ENCODE results near the gene SSBP3.
A peak's percentile ranks its signal among the peaks of the same experiment; 100 is the strongest.

SSBP3 gene

GRCh38 chr1:54409156-54410142 is 3.3 kb upstream of the SSBP3 start:
- no peak for DNase-seq

- DNase-seq = no peak
Measured at GRCh38 chr1:54408147-54409066, 2.2 kb upstream of the SSBP3 start.

DNA sequence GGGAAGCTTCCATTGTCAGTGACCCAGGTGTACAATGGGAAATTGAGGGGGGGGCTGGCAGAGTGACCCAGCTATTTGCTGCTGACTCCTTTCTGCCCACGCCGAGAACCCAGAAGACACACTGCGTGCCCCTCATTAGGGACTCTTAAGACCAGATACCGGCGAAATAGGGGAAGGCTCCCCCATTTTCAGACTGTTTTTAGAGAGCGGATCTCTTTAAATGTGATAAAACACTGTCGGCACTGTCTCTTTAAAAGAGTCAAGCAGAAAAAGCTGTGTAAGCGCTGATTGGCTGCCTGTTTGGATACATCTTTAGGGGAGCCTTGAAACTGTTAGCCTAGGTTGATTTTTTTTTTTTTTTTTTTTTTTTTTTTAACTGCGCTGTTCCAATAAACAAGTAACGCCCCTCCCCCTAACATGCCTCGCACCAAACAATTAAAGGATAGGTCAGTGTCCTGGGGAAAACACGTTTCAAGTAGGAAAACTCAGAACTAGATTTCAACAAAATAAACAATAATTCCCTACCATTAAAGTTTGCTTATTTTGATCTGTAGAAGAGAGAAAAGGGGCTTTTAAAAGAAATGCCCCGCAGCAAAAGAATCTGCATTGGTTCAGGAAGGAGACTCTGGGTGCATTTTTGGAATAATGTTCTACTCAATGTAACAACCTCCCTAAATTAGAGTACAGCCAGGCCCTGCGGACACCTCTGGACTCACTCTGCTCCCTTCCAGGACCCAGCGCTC is 1.4 kb upstream of the SSBP3 start:
- peak; percentile 46 for DNase-seq

GRCh38 chr1:54407154-54407403 is 885 bp upstream of the SSBP3 start:
- no peak for DNase-seq

DNA sequence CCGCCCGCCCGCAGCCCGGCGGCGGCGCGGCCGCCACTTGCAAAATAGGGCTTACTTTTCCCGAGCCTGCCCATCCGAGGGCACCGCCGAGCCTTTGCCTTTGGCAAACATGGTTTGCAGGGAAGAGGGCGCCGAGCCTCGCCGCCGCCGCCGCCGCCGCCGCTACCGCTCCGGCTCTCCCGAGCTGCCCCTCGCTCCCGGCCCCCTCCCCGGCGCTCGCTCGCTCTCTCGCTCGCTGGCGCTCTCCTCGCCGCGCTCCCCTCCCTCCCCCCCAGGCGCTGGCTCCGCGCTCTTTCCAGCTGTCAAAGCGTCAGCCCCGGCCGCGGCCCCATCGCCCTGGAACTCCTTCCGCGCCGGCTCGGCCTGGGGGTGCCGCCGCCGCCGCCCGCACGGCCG is 298 bp downstream of the SSBP3 start:
- DNase-seq = no peak

DNA sequence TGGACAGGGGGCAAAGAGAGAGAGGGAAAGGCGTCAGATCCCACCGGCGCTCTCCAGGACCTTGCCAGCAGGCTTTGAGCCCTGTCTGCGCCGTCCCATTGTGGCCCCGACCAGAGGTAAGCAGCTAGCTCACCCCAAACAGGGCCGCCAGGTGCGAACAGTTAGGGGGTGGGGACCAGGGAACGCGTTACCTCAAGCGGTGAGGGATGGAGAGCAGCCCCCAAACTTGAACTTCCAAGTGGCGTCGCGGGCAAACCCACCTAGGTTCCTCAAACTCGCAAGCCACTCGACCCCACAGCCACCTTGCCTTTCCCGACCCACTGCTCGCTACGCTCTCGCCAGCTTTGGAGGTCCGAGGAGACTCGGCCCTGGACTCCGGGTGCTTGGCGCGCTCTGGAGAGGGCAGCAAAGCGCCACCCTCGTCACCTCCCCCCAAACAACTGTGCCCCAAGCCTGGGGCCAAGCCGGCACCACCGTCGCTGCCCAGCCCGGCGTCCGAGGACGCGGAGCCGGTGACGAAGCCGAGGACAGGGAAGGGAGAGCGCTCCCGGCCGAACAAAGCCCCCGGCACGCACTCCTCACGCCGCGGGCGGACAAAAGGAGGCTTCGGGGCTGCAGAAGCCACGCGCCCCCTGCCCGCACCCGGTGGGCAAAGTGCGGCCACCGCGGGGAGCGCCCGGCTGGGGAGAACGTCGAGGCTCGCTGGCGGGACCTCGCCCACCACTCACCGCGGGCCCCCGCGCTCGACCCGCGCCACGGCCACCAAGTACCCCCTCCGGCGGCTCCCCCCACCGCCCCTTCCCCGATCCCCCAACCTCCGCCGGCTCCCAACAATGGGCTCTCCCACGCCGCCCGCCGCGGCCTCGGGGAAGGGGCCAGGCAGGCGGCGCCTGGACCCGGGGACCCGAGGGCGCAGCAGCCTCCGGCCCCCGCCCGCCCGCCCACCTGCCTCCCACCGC is 976 bp downstream of the SSBP3 start:
- DNase-seq = no peak

GRCh38 chr1:54404263-54404662 is 1.9 kb downstream of the SSBP3 start:
- DNase-seq = no peak

DNA sequence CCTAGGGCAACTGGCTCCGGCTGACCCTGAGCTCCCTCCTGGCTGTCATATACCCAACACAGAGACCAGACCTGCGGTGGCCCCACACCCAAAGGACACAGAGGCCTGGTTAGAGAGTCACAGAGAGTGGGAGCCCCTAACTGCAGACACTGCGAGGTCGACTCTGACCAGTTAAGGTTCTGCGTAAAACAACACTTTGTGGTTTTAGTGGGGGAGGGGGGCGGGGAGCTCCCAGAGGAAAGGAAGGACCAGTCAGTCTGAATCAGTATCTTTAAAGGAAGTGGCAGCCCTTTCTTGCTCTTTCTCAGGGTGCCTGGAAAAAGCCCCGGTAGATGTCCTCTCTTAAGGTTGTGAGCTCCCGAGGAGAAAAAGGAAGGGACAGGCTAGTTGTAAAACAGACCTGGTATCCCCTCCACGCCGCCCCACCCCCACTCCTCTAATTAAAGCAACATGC is 2.4 kb downstream of the SSBP3 start:
- DNase-seq = no peak

GRCh38 chr1:54403405-54403804 is 2.8 kb downstream of the SSBP3 start:
- DNase-seq = no peak

- DNase-seq = no peak
Measured at GRCh38 chr1:54402896-54403295, 3.3 kb downstream of the SSBP3 start.

DNA sequence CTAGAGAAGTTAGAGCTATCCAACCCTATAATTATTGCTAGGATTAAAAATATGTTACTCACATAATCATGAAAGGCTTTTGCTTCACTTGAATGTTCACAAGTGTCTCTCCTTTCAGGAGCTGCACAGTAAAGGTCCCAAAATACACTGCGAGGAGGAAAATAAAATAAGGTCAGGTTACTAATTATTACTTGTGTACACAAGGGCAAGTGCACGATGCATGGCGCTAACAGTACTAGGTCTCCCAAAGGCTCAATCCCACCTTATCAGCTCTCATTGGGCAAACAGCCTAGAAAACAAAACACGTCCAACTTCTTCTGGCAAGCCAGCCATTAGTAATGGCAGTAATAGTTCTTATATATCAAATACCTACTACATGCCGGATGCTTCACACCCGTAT is 4.4 kb downstream of the SSBP3 start:
- no peak for DNase-seq

DNA sequence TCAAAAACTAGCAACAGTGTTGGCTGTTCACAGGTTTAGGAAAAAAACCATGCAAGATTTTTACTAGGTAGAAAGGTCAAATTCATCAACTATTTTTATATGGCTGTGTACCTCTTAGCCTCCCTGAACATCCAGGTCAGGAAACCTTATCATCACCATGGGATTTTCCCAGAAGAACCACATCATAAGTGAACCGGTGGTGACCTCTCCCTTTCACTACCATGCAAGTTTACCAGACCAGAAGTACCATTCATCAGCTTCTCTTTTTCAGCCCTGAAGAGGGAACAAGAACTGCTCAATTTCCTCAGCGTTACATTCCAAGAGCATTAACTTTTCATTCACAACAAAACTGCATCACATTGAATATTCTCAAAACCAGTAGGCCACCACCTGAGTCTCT is 5.9 kb downstream of the SSBP3 start:
- no peak for DNase-seq

DNA sequence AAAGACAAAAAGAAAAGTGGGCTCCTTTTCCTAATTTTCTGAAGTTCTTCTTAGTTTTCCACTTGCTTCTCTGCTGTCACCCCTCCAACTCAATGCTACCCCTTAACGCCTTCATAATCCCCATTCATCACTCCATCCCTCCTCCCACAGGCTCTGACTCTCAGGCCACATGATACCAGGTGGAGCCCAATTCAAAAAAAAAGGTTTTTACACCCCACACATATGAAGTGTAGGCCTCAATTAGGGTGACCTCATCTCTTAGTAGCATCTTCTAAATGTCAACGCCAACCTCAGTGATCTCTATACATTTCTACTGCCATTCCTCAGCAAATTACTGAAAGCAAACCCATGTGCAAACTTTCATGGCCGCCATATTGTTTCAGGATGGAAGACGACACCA is 6.4 kb downstream of the SSBP3 start:
- DNase-seq = no peak

DNA sequence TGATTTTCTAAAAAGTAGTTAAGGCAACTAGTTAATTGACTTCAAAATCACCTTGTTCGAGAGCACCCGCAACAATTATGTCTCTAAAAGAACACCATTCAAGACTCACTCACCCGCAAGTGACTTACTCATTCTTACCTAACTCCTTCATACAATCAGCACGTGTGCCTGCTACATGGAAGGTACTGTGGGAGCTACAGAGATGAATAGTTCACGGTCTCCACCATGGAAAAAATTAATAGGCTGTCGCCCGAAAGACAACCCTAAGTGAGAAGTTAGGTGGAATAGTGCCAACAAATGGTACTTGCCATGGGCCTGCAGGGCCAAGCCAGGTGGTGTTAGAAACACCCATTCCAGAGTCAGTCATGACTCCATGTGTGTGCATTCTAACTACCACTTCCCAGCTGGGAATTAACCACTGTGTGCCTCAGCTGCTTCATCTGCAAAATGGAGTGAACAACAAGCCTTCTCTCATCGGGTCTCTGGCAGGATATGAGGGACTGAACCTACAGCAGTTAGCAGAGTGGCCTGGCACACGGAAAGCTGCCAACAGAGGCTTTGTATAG is 7.1 kb downstream of the SSBP3 start:
- DNase-seq = no peak

DNA sequence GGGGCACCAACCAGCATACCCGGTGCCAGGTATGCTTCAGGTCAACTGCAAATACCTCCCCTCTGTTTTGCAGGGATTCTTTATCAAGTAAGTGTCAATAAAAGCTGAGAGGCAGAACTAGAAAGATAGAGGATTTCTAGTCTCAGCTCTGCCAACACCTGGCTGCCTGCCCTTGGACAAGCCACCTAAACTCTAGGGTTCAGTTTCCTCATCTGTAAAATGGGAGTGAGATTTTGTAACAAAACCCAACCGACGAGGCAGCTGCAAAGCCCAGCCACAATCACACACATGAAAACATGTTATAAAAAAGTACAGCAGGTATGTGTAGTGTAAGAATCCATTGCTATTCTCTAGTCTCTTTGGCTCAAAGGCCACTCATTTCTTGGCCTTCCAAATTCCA is 8.2 kb downstream of the SSBP3 start:
- no peak for DNase-seq

DNA sequence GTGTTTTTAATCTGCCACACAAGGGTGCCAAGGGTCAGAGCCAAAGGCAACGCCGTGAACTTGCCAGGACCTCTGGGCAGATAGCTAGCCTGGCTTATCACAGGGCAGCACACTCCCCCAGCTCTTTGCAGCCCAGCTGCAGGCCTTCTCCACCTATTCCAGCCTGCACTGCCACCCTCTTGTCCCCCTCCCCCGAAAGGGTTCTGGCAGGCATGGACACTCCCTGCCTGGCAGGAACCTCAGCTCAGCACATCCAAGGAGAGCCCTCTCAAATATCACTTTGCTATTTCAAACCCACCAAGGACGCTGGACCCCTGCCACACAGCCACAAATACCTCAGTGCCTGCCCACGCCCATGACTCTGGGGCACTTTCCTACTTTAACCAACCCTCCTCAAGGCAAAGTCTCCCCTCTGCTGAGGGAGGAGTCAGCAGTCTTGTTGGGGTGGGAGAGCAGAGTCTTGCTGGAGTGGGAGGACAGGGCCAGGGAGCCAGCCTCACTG is 9.1 kb downstream of the SSBP3 start:
- no peak for DNase-seq

GRCh38 chr1:54396261-54396933 is 9.8 kb downstream of the SSBP3 start:
- no peak for DNase-seq

- DNase-seq = no peak
Measured at GRCh38 chr1:54395281-54395934, 10.8 kb downstream of the SSBP3 start.

DNA sequence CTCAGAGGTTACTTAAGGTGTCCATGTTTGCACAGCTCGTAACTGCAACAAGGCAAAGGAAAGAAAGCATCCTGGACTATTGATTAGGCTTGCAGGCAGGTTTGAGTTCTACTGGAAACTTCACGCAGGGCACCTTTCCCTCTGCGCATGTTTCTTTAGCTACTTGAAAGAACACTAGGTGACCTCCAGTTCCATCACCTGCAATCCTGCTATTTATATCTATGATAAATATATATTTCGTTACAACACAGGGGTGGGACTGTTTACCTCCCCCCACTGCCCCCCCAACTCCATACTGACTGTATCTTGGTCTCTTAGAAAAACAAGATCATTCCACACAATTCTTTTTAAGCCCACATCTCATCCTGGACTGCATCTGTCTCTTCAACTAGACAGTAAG is 12.1 kb downstream of the SSBP3 start:
- no peak for DNase-seq

DNA sequence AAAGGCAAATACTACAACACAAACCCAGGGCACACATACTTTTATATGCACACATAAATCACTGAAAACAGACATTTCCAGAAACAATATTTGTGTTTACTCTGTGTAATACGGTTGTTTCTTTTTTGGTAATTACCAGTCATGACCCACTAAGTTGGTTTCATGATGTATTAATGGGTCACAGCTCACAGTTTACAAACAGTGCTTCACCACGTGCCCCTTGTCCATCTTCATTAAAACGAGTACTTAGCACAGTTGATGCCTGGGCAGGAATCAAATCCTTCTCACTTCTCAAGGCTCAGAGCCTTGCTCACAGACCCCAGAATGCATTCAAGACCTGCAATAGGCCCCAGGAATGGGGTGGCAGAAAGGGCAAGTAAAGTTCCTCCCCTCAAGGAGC is 13.8 kb downstream of the SSBP3 start:
- no peak for DNase-seq

All from stimulated activated naive CD4-positive, alpha-beta T cell treated with Interleukin-2 at 50 U/mL for 16 hours (primary cell).